ACC112 (cell line): ENCODE data around the gene POMT2.

Source experiments
- H2AFZ ChIP-seq: fragments of 200-600 bp; sonication (generic); one replicate; pipeline ENCODE4 v1.6.0; 2017; ENCODE audit warnings: antibody characterized with exemption, low read length; ENCODE audit not compliant: unreplicated experiment
- H3K27ac ChIP-seq: fragments of 200-600 bp; sonication (generic); 2 replicates; pipeline ENCODE4 v1.5.1; 2014; ENCODE audit warnings: low read depth, mild to moderate bottlenecking, antibody characterized with exemption, low read length, moderate library complexity
- H3K27me3 ChIP-seq: fragments of 200-600 bp; sonication (generic); 2 replicates; pipeline ENCODE4 v1.6.1; 2014; ENCODE audit warnings: mild to moderate bottlenecking, antibody characterized with exemption, low read length, moderate library complexity, mixed read lengths; ENCODE audit not compliant: insufficient read depth
- H3K36me3 ChIP-seq: fragments of 200-600 bp; sonication (generic); 2 replicates; pipeline ENCODE4 v1.6.1; 2016; ENCODE audit warnings: mild to moderate bottlenecking, antibody characterized with exemption, low read length, moderate library complexity, mixed read lengths; ENCODE audit not compliant: insufficient read depth
- H3K4me1 ChIP-seq: fragments of 200-600 bp; sonication (generic); one replicate; pipeline ENCODE4 v1.6.1; 2016; ENCODE audit warnings: low read length, mixed read lengths; ENCODE audit not compliant: insufficient read depth, unreplicated experiment, control insufficient read depth
- H3K4me3 ChIP-seq: fragments of 200-600 bp; sonication (generic); 2 replicates; pipeline ENCODE4 v1.5.1; 2014; ENCODE audit warnings: mild to moderate bottlenecking, low read depth, low read length
- H3K79me2 ChIP-seq: fragments of 200-600 bp; sonication (generic); one replicate; pipeline ENCODE4 v1.6.0; 2016; ENCODE audit warnings: low read length; ENCODE audit not compliant: control insufficient read depth, unreplicated experiment, insufficient read depth

Gene POMT2

GRCh38 chr14:77266336-77266735 is 54.3 kb downstream of the POMT2 start:
- no peaks in the 10 kb centered on the region for H3K36me3 ChIP-seq
- H3K4me3 ChIP-seq, result no peak overlapping the region
- H3K27ac ChIP-seq, result no peak overlapping the region
- H3K27me3 ChIP-seq, result peaks cover 57% of the 10 kb centered on the region
- H3K79me2 ChIP-seq, result no peaks in the 10 kb centered on the region
- H3K4me1 ChIP-seq, result no peaks in the 10 kb centered on the region
- no peak overlapping the region for H2AFZ ChIP-seq

- no peaks in the 10 kb centered on the region for H3K79me2 ChIP-seq
- no peaks in the 10 kb centered on the region for H3K4me1 ChIP-seq
- peaks cover 57% of the 10 kb centered on the region for H3K27me3 ChIP-seq
- no peak overlapping the region for H3K27ac ChIP-seq
- H3K36me3 ChIP-seq, result no peaks in the 10 kb centered on the region
- H2AFZ ChIP-seq, result no peak overlapping the region
- no peak overlapping the region for H3K4me3 ChIP-seq
Measured at GRCh38 chr14:77265561-77266335, 54.9 kb downstream of the POMT2 start.

DNA sequence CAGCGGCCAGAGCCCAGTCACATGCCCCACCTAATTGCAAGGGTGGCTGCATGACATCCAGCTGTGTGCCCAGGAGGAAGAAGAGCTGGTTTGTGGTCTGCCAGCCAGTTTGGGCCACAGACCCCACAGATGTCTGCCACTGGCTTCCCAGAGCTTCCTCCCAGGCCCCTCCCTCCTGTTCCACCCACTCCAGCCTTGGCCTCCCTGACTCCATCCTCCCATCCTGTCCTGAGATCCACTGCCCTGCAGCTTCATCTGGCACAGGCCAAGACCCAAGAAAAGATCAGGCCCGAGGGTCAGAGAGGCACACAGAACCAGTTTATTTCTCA is 55.5 kb downstream of the POMT2 start:
- Histone ChIP-seq H3K36me3 (no peaks in the 10 kb centered on the region), H3K4me3 (no peak overlapping the region), H2AFZ (no peak overlapping the region), H3K27me3 (peaks cover 57% of the 10 kb centered on the region), H3K79me2 (no peaks in the 10 kb centered on the region), H3K4me1 (no peaks in the 10 kb centered on the region), H3K27ac (no peak overlapping the region)

GRCh38 chr14:77264466-77265186 is 56.1 kb downstream of the POMT2 start:
- H3K27ac ChIP-seq, result no peak overlapping the region
- H3K4me1 ChIP-seq, result no peaks in the 10 kb centered on the region
- H3K27me3 ChIP-seq, result peaks cover 57% of the 10 kb centered on the region
- H3K79me2 ChIP-seq, result no peaks in the 10 kb centered on the region
- H3K4me3 ChIP-seq, result no peak overlapping the region
- no peak overlapping the region for H2AFZ ChIP-seq
- no peaks in the 10 kb centered on the region for H3K36me3 ChIP-seq

DNA sequence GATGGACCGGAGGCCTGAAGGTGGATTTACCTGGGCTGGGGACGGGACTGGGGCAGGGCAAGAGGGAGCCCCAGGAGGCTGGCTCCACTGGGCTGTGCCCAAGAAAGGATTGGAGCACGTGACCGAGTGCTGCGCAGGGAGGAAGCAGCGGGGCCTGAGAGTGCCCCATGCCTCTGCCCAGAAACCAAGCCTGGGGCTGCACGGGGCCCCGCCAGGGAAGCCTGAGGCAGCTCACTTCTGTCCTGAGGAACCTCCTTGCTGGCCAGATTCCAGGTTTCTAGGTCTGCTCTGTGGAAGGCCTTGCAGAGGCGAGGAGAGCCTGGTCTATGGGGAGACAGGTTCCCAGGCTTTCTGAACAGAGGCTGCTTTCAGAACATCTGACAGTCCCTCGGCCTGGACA is 60.1 kb downstream of the POMT2 start:
- peaks cover 69% of the 10 kb centered on the region for H3K27me3 ChIP-seq
- no peak overlapping the region for H2AFZ ChIP-seq
- no peaks in the 10 kb centered on the region for H3K36me3 ChIP-seq
- no peaks in the 10 kb centered on the region for H3K79me2 ChIP-seq
- no peak overlapping the region for H3K27ac ChIP-seq
- H3K4me1 ChIP-seq, result no peaks in the 10 kb centered on the region
- H3K4me3 ChIP-seq, result no peak overlapping the region

DNA sequence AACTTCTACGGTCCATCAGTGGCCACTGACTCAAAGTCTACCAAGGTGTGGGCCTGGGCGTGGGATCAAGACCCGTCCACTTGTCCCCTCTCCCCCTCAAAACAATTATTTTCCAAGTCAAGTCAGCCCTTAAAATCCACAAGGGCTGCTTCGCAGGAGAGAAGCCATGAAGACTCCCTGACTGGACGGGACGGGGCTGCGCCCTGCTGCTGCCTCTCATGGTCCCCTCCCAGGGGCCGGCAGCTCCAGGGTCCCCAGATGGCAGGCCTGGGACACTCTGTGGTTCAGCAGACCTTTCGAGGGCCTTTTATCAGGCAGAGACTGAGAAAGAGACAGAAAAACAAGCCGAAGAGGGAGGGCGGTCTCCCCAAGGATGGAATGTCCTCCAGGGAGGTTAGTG is 60.5 kb downstream of the POMT2 start:
- H3K4me3 ChIP-seq, result no peak overlapping the region
- no peaks in the 10 kb centered on the region for H3K4me1 ChIP-seq
- H3K79me2 ChIP-seq, result no peaks in the 10 kb centered on the region
- H3K27me3 ChIP-seq, result peaks cover 73% of the 10 kb centered on the region
- H3K27ac ChIP-seq, result no peak overlapping the region
- H2AFZ ChIP-seq, result no peak overlapping the region
- H3K36me3 ChIP-seq, result no peaks in the 10 kb centered on the region

DNA sequence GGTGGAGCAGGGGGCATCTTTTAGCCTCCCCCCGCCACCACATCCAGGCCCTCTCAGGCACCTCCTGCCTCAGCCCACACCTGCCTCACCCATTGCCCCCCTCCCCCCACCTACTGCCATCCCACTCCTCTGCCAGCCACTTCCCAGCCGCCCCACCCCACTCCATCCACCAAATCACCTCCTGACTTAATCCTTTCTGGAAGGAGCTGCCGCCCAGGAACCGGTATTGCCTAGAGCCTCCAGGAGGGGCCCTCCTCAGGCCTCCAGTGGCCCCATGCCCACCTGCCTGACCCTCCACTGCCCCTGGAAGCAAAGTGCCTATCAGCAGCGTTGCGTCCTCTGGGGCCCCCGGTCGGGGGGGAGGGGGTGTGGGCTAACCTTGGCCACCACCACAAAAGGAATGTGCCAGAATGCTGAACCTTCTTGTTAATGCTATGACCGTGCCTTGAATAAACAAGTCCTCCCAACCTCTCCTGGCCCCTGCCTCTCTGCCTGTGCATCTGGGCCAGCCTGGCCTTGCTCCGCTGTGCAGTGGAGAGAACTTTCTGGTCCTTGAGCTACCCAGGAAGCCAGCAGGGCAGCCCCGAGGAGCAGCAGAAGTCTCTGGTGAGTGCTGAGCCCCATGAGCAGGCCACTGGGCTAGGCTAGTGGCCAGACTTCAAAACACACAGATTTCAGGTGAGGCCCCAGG is 61.5 kb downstream of the POMT2 start:
- no peaks in the 10 kb centered on the region for H3K79me2 ChIP-seq
- H3K27me3 ChIP-seq, result peaks cover 78% of the 10 kb centered on the region
- H3K4me3 ChIP-seq, result no peak overlapping the region
- H3K4me1 ChIP-seq, result no peaks in the 10 kb centered on the region
- no peak overlapping the region for H3K27ac ChIP-seq
- H3K36me3 ChIP-seq, result no peaks in the 10 kb centered on the region
- H2AFZ ChIP-seq, result no peak overlapping the region

GRCh38 chr14:77258566-77258965 is 62.1 kb downstream of the POMT2 start:
- Histone ChIP-seq H3K27me3 (peaks cover 83% of the 10 kb centered on the region), H2AFZ (no peak overlapping the region), H3K27ac (no peak overlapping the region), H3K4me3 (no peak overlapping the region), H3K79me2 (no peaks in the 10 kb centered on the region), H3K36me3 (no peaks in the 10 kb centered on the region), H3K4me1 (no peaks in the 10 kb centered on the region)

DNA sequence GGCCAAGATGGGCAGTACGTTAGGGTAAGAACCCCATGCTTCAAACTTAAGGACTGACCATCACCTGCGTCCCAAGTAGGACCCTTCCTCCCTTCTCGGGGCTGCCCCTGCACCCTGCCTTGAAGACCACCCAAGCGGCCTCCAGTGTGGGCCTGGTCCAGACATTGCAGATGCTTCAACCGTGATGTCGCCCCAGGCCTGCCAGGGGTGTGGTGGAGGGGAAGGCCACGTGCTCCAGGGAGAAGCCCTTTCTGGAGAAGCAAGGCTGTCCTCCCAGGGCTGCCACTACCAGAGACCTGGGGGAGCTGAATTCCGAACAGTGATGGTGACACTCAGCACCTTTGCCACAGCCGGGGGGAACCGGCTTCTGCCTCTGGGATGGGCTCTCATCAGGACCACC is 63.0 kb downstream of the POMT2 start:
- Histone ChIP-seq H2AFZ (no peak overlapping the region), H3K4me1 (no peaks in the 10 kb centered on the region), H3K36me3 (no peaks in the 10 kb centered on the region), H3K27ac (no peak overlapping the region), H3K79me2 (no peaks in the 10 kb centered on the region), H3K27me3 (peaks cover 84% of the 10 kb centered on the region), H3K4me3 (no peak overlapping the region)

GRCh38 chr14:77256694-77257093 is 64.0 kb downstream of the POMT2 start:
- Histone ChIP-seq H2AFZ (no peak overlapping the region), H3K27ac (no peak overlapping the region), H3K4me1 (no peaks in the 10 kb centered on the region), H3K27me3 (peaks cover 83% of the 10 kb centered on the region), H3K79me2 (no peaks in the 10 kb centered on the region), H3K36me3 (no peaks in the 10 kb centered on the region), H3K4me3 (no peak overlapping the region)
